VCaP (cell line): ENCODE measurements around the gene ACOX3.

ENCODE experiments used
- H3K27ac ChIP-seq: fragments of 450-650 bp; 2 replicates; pipeline ENCODE4 v1.5.1; 2017
- CTCF ChIP-seq: fragments of 450-650 bp; conservative IDR thresholded peaks from 2 replicates; pipeline ENCODE4 v1.5.1; 2017; ENCODE audit warnings: mild to moderate bottlenecking, moderate library complexity

ACOX3 gene

DNA sequence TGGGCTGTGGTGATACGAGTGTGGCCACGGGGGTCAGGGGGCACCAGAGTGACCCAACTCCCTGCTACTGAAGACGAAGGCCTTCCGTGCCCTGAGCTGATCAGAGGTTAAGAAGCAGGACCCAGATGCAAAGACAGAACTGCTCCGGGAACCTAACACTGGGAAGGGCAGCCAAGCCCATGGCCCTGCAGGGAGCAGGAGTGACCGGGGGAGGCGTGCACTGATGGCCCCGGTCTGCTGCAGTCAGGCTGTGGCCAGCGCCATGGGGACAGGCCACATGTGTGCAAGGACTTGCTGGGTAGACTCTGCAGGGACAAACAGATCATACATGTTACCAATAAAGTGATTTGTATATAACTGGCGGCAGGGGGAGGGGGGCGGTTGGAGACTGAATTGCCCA, 74.6 kb downstream of the ACOX3 start:
- H3K27ac ChIP-seq: no peak overlapping the region
- TF ChIP-seq CTCF: no peak

DNA sequence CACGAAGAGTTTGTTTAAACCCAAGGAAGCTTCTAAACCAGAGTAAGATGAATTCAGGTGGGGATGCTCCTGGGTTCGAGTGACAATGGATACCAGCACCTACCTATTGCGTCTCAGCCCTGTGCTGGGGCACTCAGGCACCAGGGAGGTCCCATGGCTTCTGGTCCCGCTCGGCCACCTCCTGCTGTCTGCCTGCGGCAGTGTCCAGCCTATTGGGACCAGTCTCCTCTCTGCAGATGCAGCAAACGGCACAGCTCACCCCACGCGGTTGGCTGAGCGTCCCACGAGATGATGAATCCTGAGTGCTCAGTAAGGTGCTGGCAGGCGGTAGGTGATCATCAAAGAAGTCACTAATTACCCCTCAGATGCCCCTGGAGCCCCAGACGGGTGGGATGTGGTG, 75.2 kb downstream of the ACOX3 start:
- H3K27ac ChIP-seq: no peak overlapping the region
- no peak for TF ChIP-seq CTCF

DNA sequence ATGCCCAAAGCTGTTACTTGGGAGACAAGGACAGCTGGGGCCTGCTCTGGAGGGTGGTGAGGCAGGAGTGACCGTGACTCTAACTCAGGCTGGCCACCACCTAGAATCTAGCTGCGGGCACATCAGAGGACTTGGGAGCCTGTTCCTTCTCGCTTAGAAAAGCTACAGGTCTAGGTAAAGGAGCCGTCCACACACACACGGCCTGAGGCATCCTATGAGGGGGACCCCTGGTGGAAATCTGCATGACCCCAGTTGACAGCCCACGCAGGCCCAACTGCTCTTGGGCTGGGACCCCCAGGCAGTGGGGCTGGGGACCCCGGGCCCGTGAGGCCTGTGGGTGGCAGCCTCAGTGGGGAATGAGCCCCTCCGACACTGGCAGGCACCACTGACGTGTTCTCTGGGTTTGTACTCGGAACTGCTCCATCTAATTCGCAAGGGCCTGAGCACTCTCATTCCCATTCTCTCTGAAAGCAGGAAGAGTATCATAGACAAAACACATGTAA, 75.6 kb downstream of the ACOX3 start:
- TF ChIP-seq CTCF: no peak
- no peak overlapping the region for H3K27ac ChIP-seq

DNA sequence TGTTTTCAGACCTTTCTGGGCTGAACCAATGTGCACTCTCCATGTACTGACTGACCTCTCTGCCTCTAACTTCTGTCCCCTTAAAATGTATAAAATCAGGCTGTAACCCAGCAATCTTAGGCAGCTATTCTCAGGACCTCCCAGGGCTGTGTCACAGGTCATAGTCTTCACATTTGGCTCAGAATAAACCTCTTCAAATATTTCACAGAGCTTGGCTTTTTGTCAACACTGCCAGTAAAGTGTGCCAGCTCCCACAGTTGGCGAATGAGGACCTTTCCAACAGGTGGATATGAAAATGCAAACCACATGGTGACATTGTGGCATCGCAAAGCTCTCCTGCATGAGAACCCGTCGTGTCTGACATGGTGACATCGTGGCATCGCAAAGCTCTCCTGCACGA, 76.4 kb downstream of the ACOX3 start:
- no peak overlapping the region for H3K27ac ChIP-seq
- no peak for TF ChIP-seq CTCF

- no peak overlapping the region for H3K27ac ChIP-seq
- TF ChIP-seq CTCF: no peak
Measured at GRCh38 chr4:8362483-8362882, 78.0 kb downstream of the ACOX3 start.

DNA sequence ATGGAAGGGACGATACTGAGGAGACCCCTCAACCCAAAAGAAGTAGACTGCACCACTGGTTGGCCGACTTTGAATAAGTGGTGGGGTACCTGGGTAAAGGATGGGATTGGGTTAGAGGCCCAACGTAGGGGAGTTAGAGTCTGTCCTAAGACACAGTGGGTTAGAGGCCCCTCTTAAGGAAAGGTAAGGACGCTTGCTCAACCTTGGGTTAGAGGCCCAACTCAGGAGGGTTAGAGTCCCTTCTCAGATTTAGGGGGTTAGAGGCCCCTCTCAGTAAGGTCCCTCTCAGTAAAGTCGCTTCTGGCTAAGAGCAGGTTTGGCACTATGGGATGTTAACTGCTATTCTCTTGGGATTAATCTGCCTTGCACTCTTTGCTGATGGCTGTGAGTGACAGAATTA, 81.3 kb downstream of the ACOX3 start:
- no peak for TF ChIP-seq CTCF
- H3K27ac ChIP-seq: no peak overlapping the region

DNA sequence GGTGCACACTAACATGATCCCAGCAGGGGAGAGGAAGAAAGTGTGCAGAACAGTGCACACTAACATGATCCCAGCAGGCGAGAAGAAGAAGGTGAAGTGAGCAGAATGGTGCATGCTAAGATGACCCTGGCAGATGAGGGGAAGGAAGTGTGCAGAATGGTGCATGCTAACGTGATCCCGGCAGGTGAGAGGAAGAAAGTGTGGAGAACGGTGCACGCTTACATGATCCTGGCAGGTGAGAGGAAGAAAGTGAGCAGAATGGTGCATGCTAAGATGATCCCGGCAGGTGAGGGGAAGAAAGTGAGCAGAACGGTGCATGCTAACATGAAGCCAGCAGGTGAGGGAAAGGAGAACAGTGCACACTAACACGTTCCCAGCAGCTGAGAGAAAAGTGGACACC, 83.7 kb downstream of the ACOX3 start:
- no peak overlapping the region for H3K27ac ChIP-seq
- no peak for TF ChIP-seq CTCF
